B cell (primary cell): ENCODE measurements around the gene NYAP1. TPM values are rescaled to one million over a fixed set of nuclear protein-coding genes. Genes with fewer than 3 reads are reported as not detected.

Experiments used
- ATAC-seq: fragments of 200-7000 bp; cut with Tn5 transposase; one replicate; pipeline ENCODE4 v1.10.0; 2021; ENCODE audit warnings: low read depth, mild to moderate bottlenecking, moderate number of reproducible peaks, moderate library complexity
- CTCF ChIA-PET: fragments of 350-600 bp; sonication (Branson Sonifier 250); formaldehyde crosslinking; loops from one replicate; lab custom pipeline; 2021; ENCODE audit warnings: antibody characterized with exemption, inconsistent platforms; lab: Charles Lee
- POLR2A ChIA-PET: fragments of 350-600 bp; sonication (Branson Sonifier 250); formaldehyde crosslinking; loops from one replicate; lab custom pipeline; 2021; ENCODE audit warnings: antibody characterized with exemption; lab: Charles Lee
- DNase-seq: peaks from one replicate; pipeline ENCODE4 v3.0.0; 2013
- H2AFZ ChIP-seq: 2 replicates; pipeline ENCODE4 v1.6.1; 2012; ENCODE audit warnings: mild to moderate bottlenecking, low read depth, low read length; ENCODE audit not compliant: insufficient read depth, poor library complexity, severe bottlenecking
- H3K27ac ChIP-seq, 2 donors: 1 replicate in 1 of 2; 2 replicates in 1 of 2; pipeline ENCODE4 v1.5.1; 2012 to 2013; ENCODE audit warnings: low read length in 2 of 2, mild to moderate bottlenecking in 2 of 2, moderate library complexity in 1 of 2
- H3K27me3 ChIP-seq, 4 experiments: fragments of 200-600 bp in 1 of 4; sonication (generic) in 1 of 4; replicated peaks in 1 of 4; 1 replicate in 2 of 4; 2 replicates in 2 of 4; pipeline versions ENCODE4 v1.6.1 to v1.7.0; 2013 to 2016; ENCODE audit warnings: low read length in 3 of 4, mild to moderate bottlenecking in 2 of 4, mixed read lengths in 1 of 4, moderate library complexity in 1 of 4; ENCODE audit not compliant: insufficient read depth in 4 of 4, control insufficient read depth in 3 of 4; ENCODE audit errors: control extremely low read depth in 1 of 4
- H3K36me3 ChIP-seq, 2 experiments: replicated peaks in 1 of 2; 1 replicate in 1 of 2; 2 replicates in 1 of 2; pipeline versions ENCODE4 v1.6.1 to v1.7.1; 2013; ENCODE audit warnings: low read length in 1 of 2; ENCODE audit not compliant: insufficient read depth in 2 of 2, control insufficient read depth in 1 of 2; ENCODE audit errors: control extremely low read depth in 1 of 2, extremely low read depth in 1 of 2
- H3K4me1 ChIP-seq, 2 donors: fragments of 200-600 bp in 1 of 2; sonication (generic) in 1 of 2; 1 replicate in 1 of 2; 2 replicates in 1 of 2; pipeline versions ENCODE4 v1.5.1 to v1.6.1; 2013 to 2017; ENCODE audit warnings: low read length in 2 of 2; ENCODE audit not compliant: control insufficient read depth in 2 of 2, insufficient read depth in 2 of 2
- H3K4me2 ChIP-seq: replicated peaks from 2 replicates; pipeline ENCODE3; 2012; ENCODE audit warnings: mild to moderate bottlenecking, low read depth, low read length; ENCODE audit not compliant: poor library complexity, severe bottlenecking
- H3K4me3 ChIP-seq, 5 experiments: fragments of 200-600 bp in 1 of 5; sonication (generic) in 1 of 5; 1 replicate in 3 of 5; 2 replicates in 2 of 5; pipeline versions ENCODE4 v1.5.1 to v1.7.0; 2011 to 2016; ENCODE audit warnings: low read length in 4 of 5, mild to moderate bottlenecking in 4 of 5, low read depth in 2 of 5, control low read depth in 1 of 5, moderate library complexity in 1 of 5; ENCODE audit not compliant: insufficient read depth in 1 of 5; ENCODE audit errors: control extremely low read depth in 1 of 5, extremely low read depth in 1 of 5
- H3K79me2 ChIP-seq: fragments of 200-600 bp; sonication (generic); one replicate; pipeline ENCODE4 v1.6.0; 2016; ENCODE audit warnings: low read length; ENCODE audit not compliant: control insufficient read depth, insufficient read depth
- H3K9ac ChIP-seq: fragments of 200-600 bp; sonication (generic); 2 replicates; pipeline ENCODE4 v1.6.1; 2017; ENCODE audit warnings: mild to moderate bottlenecking, low read length, moderate library complexity
- H3K9me3 ChIP-seq, 3 donors: one replicate each; pipeline versions ENCODE4 v1.6.1 to v1.7.1; 2013; ENCODE audit warnings: low read length in 2 of 3; ENCODE audit not compliant: control insufficient read depth in 2 of 3, insufficient read depth in 1 of 3; ENCODE audit errors: control extremely low read depth in 1 of 3
- H4K20me1 ChIP-seq: 2 replicates; pipeline ENCODE4 v1.6.0; 2012; ENCODE audit warnings: mild to moderate bottlenecking, low read length; ENCODE audit not compliant: insufficient read depth, control insufficient read depth, poor library complexity, severe bottlenecking
- H3K27ac Mint-ChIP-seq: one replicate; pipeline ENCODE4 v1.8.0; 2021; ENCODE audit warnings: mixed read lengths
- H3K27me3 Mint-ChIP-seq: one replicate; pipeline ENCODE4 v1.8.0; 2021; ENCODE audit warnings: mixed read lengths
- H3K4me1 Mint-ChIP-seq: one replicate; pipeline ENCODE4 v1.8.0; 2021; ENCODE audit warnings: mixed read lengths
- H3K4me3 Mint-ChIP-seq: one replicate; pipeline ENCODE4 v1.8.0; 2021; ENCODE audit warnings: mixed read lengths
- H3K9me3 Mint-ChIP-seq: one replicate; pipeline ENCODE4 v1.8.0; 2022; ENCODE audit warnings: mixed read lengths; ENCODE audit not compliant: insufficient read depth
- EZH2 ChIP-seq: IDR thresholded peaks from 2 replicates; pipeline ENCODE4 v1.6.1; 2012; ENCODE audit warnings: borderline replicate concordance, low read depth, mild to moderate bottlenecking, moderate library complexity, low read length; ENCODE audit not compliant: insufficient read depth, poor library complexity, severe bottlenecking
- WGBS: methylation state at CpG from one replicate; pipeline ENCODE4 v1.1.5; 2013; ENCODE audit warnings: missing lambda C conversion rate; ENCODE audit not compliant: insufficient coverage; 5-methylcytosine and 5-hydroxymethylcytosine counted together
- intact Hi-C: fragments of 100-400 bp; cut with micrococcal nuclease; formaldehyde crosslinking; loops from one replicate; pipeline ENCODE4 v1.10.0; 2022
- polyA plus RNA-seq: library from polyadenylated mRNA; depleted of rRNA; stranded (reverse); fragments of >200 nt; gene quantifications from 2 replicates; pipeline ENCODE4 v1.2.3, GENCODE V29; 2012
- total RNA-seq, 2 donors: library from RNA; stranded (reverse); fragments of 120-200 nt in 1 of 2; gene quantifications; 1 replicate in 1 of 2; 2 replicates in 1 of 2; pipeline versions ENCODE4 v1.2.3 to v1.2.4, GENCODE V29; 2013 to 2022
- TF ChIP-seq, protein P1 (sequence below): fragments of 200-600 bp; IDR thresholded peaks from one replicate; pipeline ENCODE4 v1.8.0; 2022; ENCODE audit warnings: antibody characterized with exemption, mild to moderate bottlenecking

Gene NYAP1
- total and polyA plus RNA-seq, 2 donors (not counting 1 experiment from before 2014, with no cell fraction given) = 0.06 TPM; not detected in 1

- POLR2A ChIA-PET = interaction anchor here (0.6 to 1.8 kb wide), 8 partner anchors 9 to 701 kb away, joined by 3 to 19 read pairs (median 4); partner anchors contain the start of genes FBXO24, LRCH4, TSC22D4 and ZCWPW1
- Histone ChIP-seq H3K4me3 (peak overlapping the region in 1 of 5 experiments; percentile 71), H3K36me3 (peaks cover 5 to 17% of the 10 kb centered on the region in 2 experiments), H3K27me3 (no peaks in the 10 kb centered on the region), H4K20me1 (peaks cover 22% of the 10 kb centered on the region), H3K27ac (no peak overlapping the region), H3K79me2 (peaks cover 22% of the 10 kb centered on the region), H3K4me2 (peak overlapping the region; percentile 95), H3K4me1 (peaks cover 10 to 28% of the 10 kb centered on the region in 2 donors), H3K9me3 (no peaks in the 10 kb centered on the region), H3K9ac (no peak overlapping the region), H2AFZ (no peak overlapping the region)
- peak; percentile 38 for DNase-seq
- CTCF ChIA-PET = interaction anchor here (0.5 to 2.1 kb wide), 13 partner anchors 8 to 670 kb away, joined by 3 to 9 read pairs (median 3); partner anchors contain the start of genes MOSPD3 and POP7
- H3K4me3 Mint-ChIP-seq = peak overlapping the region; percentile 98
- no peak overlapping the region for H3K27ac Mint-ChIP-seq
- WGBS = 95% methylated on average over 24 of the region's 28 CpGs
- TF ChIP-seq EZH2 = no peak
- TF ChIP-seq, protein P1, sequence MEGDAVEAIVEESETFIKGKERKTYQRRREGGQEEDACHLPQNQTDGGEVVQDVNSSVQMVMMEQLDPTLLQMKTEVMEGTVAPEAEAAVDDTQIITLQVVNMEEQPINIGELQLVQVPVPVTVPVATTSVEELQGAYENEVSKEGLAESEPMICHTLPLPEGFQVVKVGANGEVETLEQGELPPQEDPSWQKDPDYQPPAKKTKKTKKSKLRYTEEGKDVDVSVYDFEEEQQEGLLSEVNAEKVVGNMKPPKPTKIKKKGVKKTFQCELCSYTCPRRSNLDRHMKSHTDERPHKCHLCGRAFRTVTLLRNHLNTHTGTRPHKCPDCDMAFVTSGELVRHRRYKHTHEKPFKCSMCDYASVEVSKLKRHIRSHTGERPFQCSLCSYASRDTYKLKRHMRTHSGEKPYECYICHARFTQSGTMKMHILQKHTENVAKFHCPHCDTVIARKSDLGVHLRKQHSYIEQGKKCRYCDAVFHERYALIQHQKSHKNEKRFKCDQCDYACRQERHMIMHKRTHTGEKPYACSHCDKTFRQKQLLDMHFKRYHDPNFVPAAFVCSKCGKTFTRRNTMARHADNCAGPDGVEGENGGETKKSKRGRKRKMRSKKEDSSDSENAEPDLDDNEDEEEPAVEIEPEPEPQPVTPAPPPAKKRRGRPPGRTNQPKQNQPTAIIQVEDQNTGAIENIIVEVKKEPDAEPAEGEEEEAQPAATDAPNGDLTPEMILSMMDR = no peak
- H3K27me3 Mint-ChIP-seq = no peaks in the 10 kb centered on the region
- ATAC-seq = no peak
- peaks cover 32% of the 10 kb centered on the region for H3K4me1 Mint-ChIP-seq
- H3K9me3 Mint-ChIP-seq = no peaks in the 10 kb centered on the region
- intact Hi-C loops = loop anchor here (2.0 kb wide), 2 partner anchors 41 to 69 kb away; partner anchors contain the start of gene TSC22D4
Measured at GRCh38 chr7:100437150-100438100, 46.3 kb upstream of the NYAP1 start.
